HL-60 (cell line): ENCODE data around the gene GNG7.
"Not testable (repeated sequence)": the region's sequence is repeated elsewhere in the genome, so short reads cannot be mapped to it uniquely, and the experiment has no call there.

Source experiments
- POLR2AphosphoS5 ChIP-seq: IDR thresholded peaks from 2 replicates; pipeline ENCODE4 v1.6.1; 2012; ENCODE audit warnings: low read depth
- TF ChIP-seq, protein P1 (sequence below): IDR thresholded peaks from one replicate; pipeline ENCODE4 v1.5.1; 2011; ENCODE audit warnings: low read length, control low read depth, inconsistent platforms; ENCODE audit not compliant: insufficient read depth

- TF ChIP-seq, protein P1, sequence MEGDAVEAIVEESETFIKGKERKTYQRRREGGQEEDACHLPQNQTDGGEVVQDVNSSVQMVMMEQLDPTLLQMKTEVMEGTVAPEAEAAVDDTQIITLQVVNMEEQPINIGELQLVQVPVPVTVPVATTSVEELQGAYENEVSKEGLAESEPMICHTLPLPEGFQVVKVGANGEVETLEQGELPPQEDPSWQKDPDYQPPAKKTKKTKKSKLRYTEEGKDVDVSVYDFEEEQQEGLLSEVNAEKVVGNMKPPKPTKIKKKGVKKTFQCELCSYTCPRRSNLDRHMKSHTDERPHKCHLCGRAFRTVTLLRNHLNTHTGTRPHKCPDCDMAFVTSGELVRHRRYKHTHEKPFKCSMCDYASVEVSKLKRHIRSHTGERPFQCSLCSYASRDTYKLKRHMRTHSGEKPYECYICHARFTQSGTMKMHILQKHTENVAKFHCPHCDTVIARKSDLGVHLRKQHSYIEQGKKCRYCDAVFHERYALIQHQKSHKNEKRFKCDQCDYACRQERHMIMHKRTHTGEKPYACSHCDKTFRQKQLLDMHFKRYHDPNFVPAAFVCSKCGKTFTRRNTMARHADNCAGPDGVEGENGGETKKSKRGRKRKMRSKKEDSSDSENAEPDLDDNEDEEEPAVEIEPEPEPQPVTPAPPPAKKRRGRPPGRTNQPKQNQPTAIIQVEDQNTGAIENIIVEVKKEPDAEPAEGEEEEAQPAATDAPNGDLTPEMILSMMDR: not testable (repeated sequence)
- not testable (repeated sequence) for TF ChIP-seq POLR2AphosphoS5
Observed at GRCh38 chr19:2529942-2530341, 172.6 kb downstream of the GNG7 start.
